ENCODE data around the gene PRKG2.

The PRKG2 gene

DNA sequence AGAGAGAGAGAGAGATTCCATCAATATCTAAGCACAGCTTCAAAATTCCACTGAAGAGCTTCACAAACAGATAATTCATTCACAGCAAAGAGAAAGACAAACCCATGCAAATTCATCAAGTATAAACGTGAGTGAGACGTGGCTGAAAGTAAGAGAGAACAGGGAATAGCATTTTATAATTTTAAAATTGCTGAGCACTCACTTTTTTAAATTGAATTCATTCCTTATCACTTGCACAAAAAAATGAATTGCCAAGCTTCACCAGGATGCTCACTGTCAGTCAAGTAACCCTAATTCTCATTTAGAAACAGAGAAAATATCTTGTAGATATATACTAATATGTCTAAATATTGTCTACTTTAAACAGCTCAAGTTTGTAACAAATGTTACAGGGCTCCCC lies 144.0 kb downstream of the PRKG2 start:
- H3K4me3 ChIP-seq (ENCODE audit: low read depth, low read length) = no peak overlapping the region
- TF ChIP-seq, protein P1, sequence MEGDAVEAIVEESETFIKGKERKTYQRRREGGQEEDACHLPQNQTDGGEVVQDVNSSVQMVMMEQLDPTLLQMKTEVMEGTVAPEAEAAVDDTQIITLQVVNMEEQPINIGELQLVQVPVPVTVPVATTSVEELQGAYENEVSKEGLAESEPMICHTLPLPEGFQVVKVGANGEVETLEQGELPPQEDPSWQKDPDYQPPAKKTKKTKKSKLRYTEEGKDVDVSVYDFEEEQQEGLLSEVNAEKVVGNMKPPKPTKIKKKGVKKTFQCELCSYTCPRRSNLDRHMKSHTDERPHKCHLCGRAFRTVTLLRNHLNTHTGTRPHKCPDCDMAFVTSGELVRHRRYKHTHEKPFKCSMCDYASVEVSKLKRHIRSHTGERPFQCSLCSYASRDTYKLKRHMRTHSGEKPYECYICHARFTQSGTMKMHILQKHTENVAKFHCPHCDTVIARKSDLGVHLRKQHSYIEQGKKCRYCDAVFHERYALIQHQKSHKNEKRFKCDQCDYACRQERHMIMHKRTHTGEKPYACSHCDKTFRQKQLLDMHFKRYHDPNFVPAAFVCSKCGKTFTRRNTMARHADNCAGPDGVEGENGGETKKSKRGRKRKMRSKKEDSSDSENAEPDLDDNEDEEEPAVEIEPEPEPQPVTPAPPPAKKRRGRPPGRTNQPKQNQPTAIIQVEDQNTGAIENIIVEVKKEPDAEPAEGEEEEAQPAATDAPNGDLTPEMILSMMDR (IDR thresholded peaks at IDR 0.05; ENCODE audit: low read depth, low read length) = no peak

DNA sequence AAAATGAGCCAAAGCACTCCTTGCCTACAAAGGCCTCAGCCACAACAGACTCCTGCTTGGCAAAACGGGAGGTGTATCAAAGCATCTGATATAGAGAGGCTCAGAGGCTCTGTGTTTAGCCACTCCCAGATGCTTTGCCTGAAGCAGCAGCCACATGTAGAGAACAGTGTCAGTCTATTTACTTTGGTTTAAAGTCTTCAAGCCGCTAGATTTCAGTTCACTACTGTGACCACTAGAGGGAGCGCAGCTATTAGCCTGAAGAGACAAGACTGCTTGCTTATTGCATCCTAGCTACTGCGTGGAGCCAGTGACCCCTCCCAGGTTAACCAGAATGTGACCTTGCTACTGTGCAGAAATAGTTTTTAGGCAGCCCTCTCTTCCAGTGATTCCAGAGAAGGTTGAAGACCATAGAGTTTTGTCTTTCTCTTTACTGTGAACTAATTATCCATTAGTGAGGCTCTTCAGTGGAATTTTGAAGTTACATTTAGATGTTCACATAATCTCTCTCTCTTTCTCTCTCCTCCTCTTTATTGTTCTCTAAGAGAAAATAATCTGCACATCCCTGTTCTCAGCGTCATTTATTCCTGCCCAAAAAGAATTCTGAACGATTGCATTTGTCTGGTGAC lies 145.2 kb downstream of the PRKG2 start:
- TF ChIP-seq, protein P1 (IDR thresholded peaks at IDR 0.05; ENCODE audit: low read depth, low read length) = peak; percentile 84
- no peak overlapping the region for H3K4me3 ChIP-seq (ENCODE audit: low read depth, low read length)

DNA sequence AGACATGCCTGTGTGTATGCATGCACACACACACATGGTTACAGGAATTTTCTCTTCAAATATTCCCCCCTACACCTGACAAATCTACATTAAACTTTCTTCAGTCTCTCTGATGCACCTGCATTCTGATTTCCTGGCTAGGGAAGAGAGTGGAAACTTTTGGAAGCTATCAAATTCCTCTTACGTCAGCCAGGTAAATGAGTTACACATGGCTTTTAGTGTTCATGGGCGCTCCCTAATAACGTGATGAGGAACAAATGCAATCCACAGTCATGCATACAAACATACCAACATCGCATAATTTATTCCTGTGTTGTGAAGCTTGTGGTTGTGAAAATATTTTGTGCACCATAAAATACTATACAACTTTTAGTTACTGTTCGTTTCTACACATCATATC lies 149.6 kb downstream of the PRKG2 start:
- TF ChIP-seq, protein P1 (IDR thresholded peaks at IDR 0.05; ENCODE audit: low read depth, low read length) = no peak
- H3K4me3 ChIP-seq (ENCODE audit: low read depth, low read length) = no peak overlapping the region

DNA sequence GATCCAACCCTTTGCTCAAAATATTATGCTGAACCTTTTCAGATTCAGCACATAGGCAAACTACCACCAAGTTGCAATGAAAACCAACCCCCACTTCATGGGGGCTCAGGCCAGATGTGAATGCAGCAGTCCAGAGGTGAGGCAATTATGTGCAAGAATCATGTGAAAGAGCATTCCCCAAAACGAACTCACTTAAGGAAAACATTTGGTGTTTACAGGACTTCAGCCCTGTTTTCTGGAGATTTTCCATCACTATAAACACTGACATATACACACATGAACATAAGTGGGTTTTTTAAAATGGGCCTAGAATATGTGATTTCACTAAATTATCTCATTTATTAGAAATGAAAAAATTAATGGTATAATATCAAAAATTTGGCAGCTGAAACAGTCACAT lies 153.0 kb downstream of the PRKG2 start:
- H3K4me3 ChIP-seq (ENCODE audit: low read depth, low read length) = no peak overlapping the region
- TF ChIP-seq, protein P1 (IDR thresholded peaks at IDR 0.05; ENCODE audit: low read depth, low read length) = no peak

DNA sequence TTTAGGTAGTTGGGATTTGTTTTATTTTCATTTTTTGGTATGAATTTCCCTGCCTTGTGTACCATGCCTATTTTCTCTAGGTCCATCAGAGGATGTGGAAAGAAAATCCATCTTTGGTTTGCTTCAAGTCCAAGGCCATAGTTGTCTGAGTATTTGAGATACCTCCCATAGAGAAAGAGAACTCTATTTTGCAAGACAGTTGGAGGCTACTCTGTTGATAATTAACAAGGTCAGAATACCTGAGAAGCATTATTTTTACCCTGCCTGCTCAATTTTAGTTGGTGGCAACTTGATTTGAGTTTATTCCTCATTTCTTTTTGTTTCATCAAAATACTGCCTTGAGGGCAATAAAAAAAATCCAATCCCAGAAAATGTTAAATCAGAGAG lies 153.7 kb downstream of the PRKG2 start:
- TF ChIP-seq, protein P1 (IDR thresholded peaks at IDR 0.05; ENCODE audit: low read depth, low read length) = no peak

DNA sequence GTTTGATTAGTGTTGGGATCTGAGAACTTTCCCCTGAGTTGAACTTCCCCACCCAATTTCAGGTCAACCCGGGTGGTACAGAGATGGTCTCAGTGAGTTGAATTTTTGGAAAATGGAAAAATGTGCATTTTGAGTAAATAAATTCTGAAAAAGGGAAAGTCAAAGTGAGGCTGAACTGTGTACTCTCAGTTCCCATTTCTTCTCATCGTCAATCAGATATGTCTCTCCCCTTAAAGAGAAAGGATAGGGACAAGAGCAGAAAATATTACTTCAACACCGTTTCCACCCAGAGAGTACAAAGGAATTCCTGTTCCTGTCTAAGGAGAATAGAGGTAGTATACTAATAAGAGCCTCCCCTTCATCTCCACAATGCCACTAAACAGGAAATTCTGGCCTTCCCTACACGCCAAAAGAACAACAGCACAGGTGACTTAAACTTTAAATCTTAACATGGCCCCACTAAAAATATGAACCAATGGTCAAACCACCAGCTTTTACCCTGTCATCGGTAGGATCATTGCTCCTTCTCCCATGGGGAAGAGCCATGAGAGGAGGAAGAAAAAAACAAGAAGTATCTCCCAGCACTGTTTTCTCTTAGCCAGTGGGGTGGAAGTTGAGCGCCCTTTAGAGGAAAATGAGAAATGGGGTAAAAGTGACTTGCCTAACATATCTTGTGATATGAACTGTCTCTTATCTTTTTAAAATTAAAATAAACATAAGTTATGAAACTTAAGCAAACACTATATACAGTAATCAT lies 154.3 kb downstream of the PRKG2 start:
- TF ChIP-seq, protein P1 (IDR thresholded peaks at IDR 0.05; ENCODE audit: low read depth, low read length) = no peak
- no peak overlapping the region for H3K4me3 ChIP-seq (ENCODE audit: low read depth, low read length)

More for the DNA sequence above, 153.7 kb downstream of the PRKG2 start:
- H3K4me3 ChIP-seq (ENCODE audit: low read depth, low read length) = no peak overlapping the region

DNA sequence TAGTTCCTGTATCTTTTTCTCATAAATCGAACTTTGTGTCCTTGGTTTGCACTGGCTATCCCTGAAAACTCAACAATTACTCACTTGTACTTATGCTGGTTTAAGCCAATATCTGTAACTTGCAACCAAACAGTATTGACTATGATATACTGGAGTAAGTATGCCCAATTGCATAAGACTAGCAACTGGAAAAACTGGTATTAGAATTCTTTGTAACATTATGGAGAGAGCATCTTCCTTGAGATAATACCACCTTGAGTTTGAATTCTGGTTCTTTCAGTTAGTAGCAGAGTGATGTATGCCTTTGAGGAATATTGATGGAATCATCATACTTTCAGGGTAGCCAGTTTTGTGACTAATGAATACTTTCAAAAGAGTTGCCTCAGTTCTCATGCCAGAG lies 156.4 kb downstream of the PRKG2 start:
- TF ChIP-seq, protein P1 (IDR thresholded peaks at IDR 0.05; ENCODE audit: low read depth, low read length) = no peak
- H3K4me3 ChIP-seq (ENCODE audit: low read depth, low read length) = no peak overlapping the region

Measured in WI38 (cell line).